GM04504 (cell line): ENCODE data around the gene METTL25B.
"Not testable (repeated sequence)": the region's sequence is repeated elsewhere in the genome, so short reads cannot be mapped to it uniquely, and the experiment has no call there.

Source experiments
- DNase-seq: peaks from one replicate; pipeline ENCODE4 v3.0.0-alpha.2; 2012; ENCODE audit warnings: low read depth

The METTL25B gene

GRCh38 chr1:156748670-156749418, 20.6 kb downstream of the METTL25B start:
- DNase-seq: no peak

GRCh38 chr1:156749419-156750118, 21.3 kb downstream of the METTL25B start:
- no peak for DNase-seq

DNA sequence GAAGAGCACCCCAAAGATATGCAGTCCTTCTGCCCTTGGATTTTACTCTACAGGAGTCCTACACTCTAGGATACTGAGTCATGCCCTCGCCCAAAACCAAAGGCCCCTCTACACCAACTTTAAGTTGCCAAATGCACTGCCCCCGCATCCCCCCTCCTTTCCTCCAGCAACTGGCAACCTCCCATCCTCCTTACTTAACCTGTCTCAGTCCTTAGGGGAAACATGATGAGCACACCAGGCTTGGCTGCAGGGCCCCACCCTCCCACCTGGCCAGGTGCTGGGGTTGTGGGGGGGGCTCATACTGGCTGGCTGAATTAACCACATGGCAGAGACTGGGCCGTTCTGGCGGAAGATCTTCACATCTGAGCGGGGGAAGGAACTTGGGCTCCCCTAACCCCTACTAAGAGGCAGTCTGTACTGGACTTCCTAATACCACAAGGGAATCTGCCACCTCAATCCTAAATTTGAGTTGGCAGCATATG, 22.0 kb downstream of the METTL25B start:
- DNase-seq: no peak

DNA sequence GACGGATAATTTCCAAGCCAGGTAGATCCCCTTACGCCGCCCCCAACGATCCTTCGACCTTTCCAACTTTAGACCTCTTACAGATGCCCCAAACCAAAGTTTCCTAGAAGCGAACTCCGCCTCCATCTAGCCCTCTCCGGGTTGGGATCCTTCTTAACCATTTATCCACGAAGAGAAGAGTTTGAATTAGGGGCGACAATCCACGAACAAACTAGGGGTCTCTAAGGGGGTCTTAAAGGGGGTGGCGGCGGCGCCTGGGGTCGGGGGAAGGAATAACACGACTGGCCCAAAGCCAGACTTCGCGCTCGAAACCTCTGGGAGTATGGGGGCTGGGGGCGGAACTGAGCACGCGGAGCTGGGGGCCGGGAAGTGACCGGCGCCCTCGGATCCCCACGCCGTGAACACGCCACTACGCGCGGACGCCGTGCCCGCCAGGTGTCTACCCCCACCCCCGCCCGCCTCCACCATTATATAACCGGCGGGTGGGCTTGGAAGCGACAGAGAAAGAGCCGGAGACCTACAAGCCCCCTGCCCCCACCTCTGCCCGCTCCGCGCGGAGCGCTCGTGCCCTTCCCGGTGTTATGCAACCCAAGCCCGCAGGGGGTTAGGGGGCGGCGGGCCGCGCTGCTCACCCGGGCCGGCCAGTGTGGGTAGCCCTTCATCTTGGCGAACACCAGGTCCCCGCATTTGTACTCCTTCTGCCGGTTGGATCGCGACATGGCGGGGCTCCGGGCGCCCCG, 22.6 kb downstream of the METTL25B start:
- no peak for DNase-seq

GRCh38 chr1:156751451-156751756, 23.1 kb downstream of the METTL25B start, which contains the start of gene HDGF:
Gene HDGF (minus strand): TSS chr1:156751675. CDS start chr1:156751429, 246 bp downstream.
- no peak for DNase-seq

- peak; percentile 89 for DNase-seq
Measured at GRCh38 chr1:156751757-156752481, 23.6 kb downstream of the METTL25B start.

DNA sequence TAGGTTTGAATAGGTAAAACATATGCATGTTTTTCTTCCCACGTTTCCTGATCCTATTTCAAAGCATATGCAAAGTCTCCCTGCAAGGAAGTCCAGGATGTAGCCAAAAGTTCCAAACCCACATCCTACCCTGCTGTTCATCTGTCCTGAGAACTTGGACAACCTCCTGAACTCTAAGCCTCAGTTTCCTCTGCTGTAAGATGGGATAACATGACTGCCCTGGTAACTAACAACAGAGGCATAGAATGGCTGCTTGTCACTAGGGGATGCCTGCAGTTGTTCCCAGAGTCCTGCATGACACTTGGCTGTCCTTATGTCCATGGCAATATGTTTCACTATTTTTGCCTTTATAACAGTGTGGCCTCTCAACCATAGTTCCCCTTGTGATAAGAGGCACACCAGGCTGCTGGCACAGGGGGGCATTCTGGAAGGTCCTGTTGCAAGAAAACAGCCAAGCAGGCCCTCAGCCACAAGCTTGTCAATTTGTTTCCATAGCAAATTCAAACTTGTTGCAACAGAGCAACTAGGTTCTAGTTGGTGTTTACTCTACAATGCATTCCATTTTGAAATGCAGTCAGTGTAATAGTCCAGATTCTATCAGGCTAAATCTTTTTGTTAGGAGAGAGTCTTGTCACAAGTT, 24.7 kb downstream of the METTL25B start:
- DNase-seq: no peak

- DNase-seq: no peak
Measured at GRCh38 chr1:156754219-156754618, 25.9 kb downstream of the METTL25B start.

GRCh38 chr1:156755527-156755950, 27.3 kb downstream of the METTL25B start:
- no peak for DNase-seq

DNA sequence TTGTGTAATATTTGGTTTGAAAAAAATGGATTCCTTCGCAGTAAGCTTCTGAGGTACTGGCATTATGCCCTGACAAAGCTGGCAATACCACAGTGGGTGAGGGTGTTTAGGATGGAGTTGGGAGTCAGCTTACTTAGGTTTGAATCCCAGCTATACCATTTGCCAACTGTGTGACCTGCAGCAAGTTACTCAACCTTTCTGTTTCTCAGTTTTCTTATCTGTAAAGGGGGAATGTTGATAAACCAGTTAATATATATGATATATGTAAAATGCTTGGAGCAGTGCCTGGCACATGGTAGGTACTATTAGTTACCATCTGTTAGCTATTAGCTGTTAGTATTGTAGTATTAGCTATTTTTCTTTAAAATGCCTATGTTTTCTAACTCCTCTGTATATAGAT, 28.1 kb downstream of the METTL25B start:
- no peak for DNase-seq

- not testable (repeated sequence) for DNase-seq
Measured at GRCh38 chr1:156757572-156758253, 29.4 kb downstream of the METTL25B start.

- DNase-seq: no peak
Measured at GRCh38 chr1:156760092-156760795, 32.0 kb downstream of the METTL25B start.

- DNase-seq: no peak
Measured at GRCh38 chr1:156760796-156761104, 32.5 kb downstream of the METTL25B start.

- not testable (repeated sequence) for DNase-seq
Measured at GRCh38 chr1:156765136-156765535, 36.9 kb downstream of the METTL25B start.

GRCh38 chr1:156765666-156766065, 37.4 kb downstream of the METTL25B start:
- no peak for DNase-seq

DNA sequence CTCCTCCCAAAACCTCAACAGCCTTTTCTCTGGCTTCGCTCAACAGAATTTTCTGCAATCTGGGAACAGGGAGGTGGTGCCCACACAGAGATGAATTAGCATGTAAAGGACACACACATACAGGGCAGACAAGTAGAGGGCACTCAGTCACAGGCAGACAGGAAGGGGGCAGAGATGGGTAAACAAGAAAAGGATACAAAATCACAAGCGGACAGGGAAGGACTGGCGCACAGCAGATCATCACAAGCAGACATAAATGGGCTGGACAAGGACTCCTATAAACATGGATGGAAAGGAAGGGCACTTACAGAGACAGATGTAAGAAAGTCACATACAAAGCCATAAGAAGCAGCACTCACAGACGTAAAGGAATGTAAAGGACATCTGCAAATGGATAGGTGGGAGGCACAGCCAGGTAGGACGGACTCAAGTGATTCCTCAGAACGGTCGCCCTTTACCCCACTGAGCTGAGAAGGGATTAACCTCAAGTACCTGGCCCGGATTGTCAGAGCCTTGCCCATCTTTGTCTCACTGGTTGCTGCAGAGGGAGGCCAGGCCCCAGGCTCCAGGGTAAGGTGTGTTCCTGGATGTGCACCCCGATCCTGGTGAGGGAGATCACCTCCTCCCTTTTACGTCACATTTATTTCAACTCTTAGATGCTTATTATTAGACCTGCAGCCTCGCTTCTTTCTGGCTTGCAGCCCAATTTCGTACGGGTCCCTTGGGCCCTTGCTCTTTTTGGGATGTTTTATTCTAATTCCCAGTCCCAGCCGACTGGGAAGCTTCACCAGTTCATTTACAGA, 38.2 kb downstream of the METTL25B start:
- no peak for DNase-seq

GRCh38 chr1:156767101-156767878, 39.0 kb downstream of the METTL25B start, which contains the start of gene PRCC:
Gene PRCC (plus strand): TSS chr1:156767535. CDS start chr1:156767772, 237 bp downstream.
- DNase-seq: peak; percentile 100

DNA sequence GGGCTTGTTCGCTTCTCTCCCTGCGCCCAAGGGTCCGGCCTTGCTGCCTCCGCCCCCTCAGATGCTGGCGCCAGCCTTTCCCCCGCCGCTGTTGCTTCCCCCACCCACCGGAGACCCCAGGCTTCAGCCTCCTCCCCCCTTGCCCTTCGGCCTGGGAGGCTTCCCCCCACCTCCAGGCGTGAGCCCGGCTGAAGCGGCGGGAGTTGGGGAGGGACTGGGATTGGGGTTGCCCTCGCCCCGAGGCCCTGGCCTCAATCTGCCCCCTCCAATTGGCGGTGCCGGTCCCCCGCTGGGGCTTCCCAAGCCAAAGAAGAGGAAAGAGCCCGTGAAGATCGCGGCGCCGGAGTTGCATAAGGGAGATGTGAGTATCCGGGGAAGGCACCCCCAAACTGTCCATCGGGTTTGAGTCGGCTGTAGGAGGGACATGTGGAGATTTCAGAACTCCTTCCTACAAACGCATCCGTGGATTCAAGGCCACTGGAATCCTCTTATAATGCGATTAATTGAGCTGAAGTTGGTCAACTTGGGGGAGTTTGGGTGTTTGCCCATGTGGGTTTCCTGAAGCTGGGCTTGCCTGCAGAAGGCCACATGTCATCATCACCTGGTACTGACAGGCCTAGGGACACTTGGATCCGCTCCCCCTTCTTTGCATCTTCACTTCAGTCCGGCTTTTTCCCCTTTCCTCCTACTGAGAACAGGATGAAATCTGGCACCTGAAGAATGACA, 39.8 kb downstream of the METTL25B start:
- DNase-seq: no peak
